Esophagus muscularis mucosa (tissue), 4 donors: ENCODE results near the gene ABHD5. TPM values are rescaled to one million over a fixed set of nuclear protein-coding genes. Genes with fewer than 3 reads are reported as not detected.

Source experiments
- DNase-seq: peaks from one replicate; pipeline ENCODE4 v3.0.0-alpha.2; 2017; ENCODE audit errors: extremely low spot score
- H3K27ac ChIP-seq, 4 donors: fragments of 200-600 bp; sonication (generic); replicated peaks in 1 of 4; 1 replicate in 3 of 4; 2 replicates in 1 of 4; pipeline ENCODE4 v1.5.1; 2016 to 2019; ENCODE audit warnings: mild to moderate bottlenecking in 1 of 4
- H3K27me3 ChIP-seq, 4 donors: fragments of 200-600 bp; sonication (generic); one replicate each; pipeline versions ENCODE4 v1.5.1 to v1.6.0; 2016 to 2019
- H3K36me3 ChIP-seq, 4 donors: fragments of 200-600 bp; sonication (generic); one replicate each; pipeline ENCODE4 v1.5.1; 2016 to 2019
- H3K4me1 ChIP-seq, 4 donors: fragments of 200-600 bp; sonication (generic); one replicate each; pipeline ENCODE4 v1.5.1; 2016 to 2019
- H3K4me3 ChIP-seq, 4 donors: fragments of 200-600 bp; sonication (generic); 1 replicate in 2 of 4; 2 replicates in 2 of 4; pipeline ENCODE4 v1.5.1; 2016 to 2019; ENCODE audit warnings: mild to moderate bottlenecking in 4 of 4, moderate library complexity in 1 of 4
- H3K9me3 ChIP-seq, 4 donors: fragments of 200-600 bp; sonication (generic); 1 replicate in 3 of 4; 2 replicates in 1 of 4; pipeline ENCODE4 v1.5.1; 2016 to 2019
- CTCF ChIP-seq, 3 experiments: fragments of 200-600 bp in 2 of 3; fragments of 450-650 bp in 1 of 3; sonication (generic) in 2 of 3; IDR thresholded peaks; one replicate each; pipeline ENCODE4 v1.5.1; 2017 to 2019; ENCODE audit warnings: antibody characterized with exemption in 3 of 3, mild to moderate bottlenecking in 2 of 3, moderate library complexity in 1 of 3
- EP300 ChIP-seq: sonication (generic); formaldehyde crosslinking; IDR thresholded peaks from one replicate; pipeline ENCODE4 v1.6.1; 2017; ENCODE audit warnings: antibody characterized with exemption
- POLR2A ChIP-seq: fragments of 450-650 bp; IDR thresholded peaks from one replicate; pipeline ENCODE4 v1.6.1; 2017; ENCODE audit warnings: antibody characterized with exemption, moderate library complexity, mild to moderate bottlenecking, low read depth
- POLR2AphosphoS5 ChIP-seq, 2 donors: sonication (generic); formaldehyde crosslinking; IDR thresholded peaks; one replicate each; pipeline ENCODE4 v1.6.1; 2017; ENCODE audit warnings: antibody characterized with exemption in 2 of 2
- WGBS: methylation state at CpG from one replicate; pipeline ENCODE4 v1.1.5; 2018; 5-methylcytosine and 5-hydroxymethylcytosine counted together
- intact Hi-C: fragments of 100-400 bp; cut with DNase I; formaldehyde crosslinking; loops from one replicate; pipeline ENCODE4 v1.15.1; 2023
- total RNA-seq, 4 donors: library from RNA; depleted of rRNA; stranded (reverse); fragments of >200 nt; gene quantifications; one replicate each; pipeline versions ENCODE4 v1.1.0 to v1.2.1, GENCODE V29; 2016

ABHD5 gene
- 10 to 100 TPM; 22.3 to 40.3 (median 31.4) TPM for total RNA-seq

GRCh38 chr3:43690400-43691119, at the start of gene ABHD5:
TSS of gene ABHD5 (plus strand) at chr3:43690938. CDS start at chr3:43690993, 55 bp downstream.
- Histone ChIP-seq H3K4me1 (peaks cover 16 to 48% (median 33%) of the 10 kb centered on the region in 4 donors), H3K9me3 (no peaks in the 10 kb centered on the region), H3K27ac (peak within 1 kb of the TSS; percentile 95 to 98 (median 96)), H3K27me3 (no peaks in the 10 kb centered on the region), H3K4me3 (peak within 1 kb of the TSS; percentile 75 to 97 (median 94)), H3K36me3 (no peaks in the 10 kb centered on the region)
- peak; percentile 96 for DNase-seq
- WGBS = no CpG with 5 or more reads among the region's 71 CpGs
- intact Hi-C loops = loop anchor here (2.0 kb wide), 1 partner anchor 68 kb away; the partner anchor contains the start of gene ANO10
- TF ChIP-seq POLR2A = peak; percentile 99
- TF ChIP-seq CTCF (IDR thresholded peaks at IDR 0.05) = peak; percentile 19 to 28 (median 27)
- peak; percentile 93 to 99 for TF ChIP-seq POLR2AphosphoS5 (IDR thresholded peaks at IDR 0.05)
- no peak for TF ChIP-seq EP300

DNA sequence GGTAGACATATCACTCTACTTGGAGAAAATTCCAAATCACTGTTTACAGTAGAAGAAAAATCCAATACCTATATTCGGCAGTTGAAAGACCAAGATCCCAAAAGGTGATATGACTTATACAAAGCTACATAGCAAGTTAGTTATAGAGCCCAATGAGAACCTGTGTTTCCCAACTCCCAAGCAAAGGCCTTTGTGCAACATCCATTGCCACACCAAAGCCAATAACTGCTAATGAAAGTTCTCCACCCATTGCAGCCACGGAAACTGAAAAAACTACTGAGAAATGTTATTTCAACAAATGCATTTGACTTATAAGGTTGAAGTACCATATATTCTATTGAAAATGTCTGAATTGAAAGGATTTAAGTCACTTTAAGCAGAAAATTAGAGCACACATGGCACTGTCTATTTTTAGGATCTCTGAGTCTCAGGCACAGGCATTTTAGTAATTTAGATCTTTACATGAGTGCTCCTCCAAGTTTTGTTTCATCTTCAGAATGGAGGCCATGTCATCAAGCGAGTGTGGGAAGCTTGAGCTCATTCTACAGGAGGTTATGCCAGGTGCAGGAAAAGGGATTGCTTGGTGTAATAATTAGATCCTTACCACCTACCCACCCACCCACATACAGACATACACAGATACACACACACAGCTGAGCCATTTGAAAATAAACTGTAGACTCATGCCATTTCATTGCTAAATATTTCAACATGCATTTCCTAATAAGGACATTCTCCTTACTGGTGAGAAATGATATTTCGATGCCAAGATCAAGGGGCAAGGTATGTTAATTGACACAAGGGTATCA, 49.2 kb upstream of the ABHD5 start:
- WGBS = 88% methylated on average over 4 of the region's 4 CpGs
- no peaks in the 10 kb centered on the region for H3K9me3 ChIP-seq

DNA sequence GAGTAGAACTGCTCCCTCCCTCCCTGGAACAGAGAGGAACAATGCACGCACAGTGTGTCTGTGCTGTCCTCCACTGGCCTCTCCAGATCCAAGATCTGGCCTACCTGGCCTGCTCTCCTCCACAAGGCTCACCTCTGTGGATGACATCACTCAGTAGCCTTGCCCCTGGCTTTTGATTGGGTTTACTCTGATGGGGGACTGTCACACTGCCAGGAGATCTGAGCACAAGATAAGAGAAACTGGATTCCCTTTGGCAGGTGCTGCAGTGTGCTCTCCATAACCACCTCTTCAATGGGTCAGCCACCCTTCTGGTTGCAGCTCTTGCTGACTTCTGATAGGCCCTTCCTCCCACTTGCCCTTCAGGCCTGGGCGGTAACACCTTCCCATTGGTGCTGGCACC, 46.3 kb upstream of the ABHD5 start:
- intact Hi-C loops = no loop called here
- no peak for TF ChIP-seq CTCF (IDR thresholded peaks at IDR 0.05)
- no peak for TF ChIP-seq EP300
- no peak for TF ChIP-seq POLR2AphosphoS5 (IDR thresholded peaks at IDR 0.05)
- no peak for TF ChIP-seq POLR2A
- Histone ChIP-seq H3K4me1 (peaks cover 0 to 8% (median 3%) of the 10 kb centered on the region in 4 donors), H3K27me3 (no peaks in the 10 kb centered on the region), H3K4me3 (no peak overlapping the region), H3K36me3 (no peaks in the 10 kb centered on the region), H3K9me3 (no peaks in the 10 kb centered on the region), H3K27ac (no peak overlapping the region)
- no peak for DNase-seq
- whole genome bisulfite sequencing = 67% methylated on average over 2 of the region's 2 CpGs

More for the DNA sequence above, 49.2 kb upstream of the ABHD5 start:
- H3K36me3 ChIP-seq = no peaks in the 10 kb centered on the region
- TF ChIP-seq CTCF (IDR thresholded peaks at IDR 0.05) (no peak), POLR2A (no peak), POLR2AphosphoS5 (IDR thresholded peaks at IDR 0.05) (no peak), EP300 (no peak)
- no peak overlapping the region for H3K27ac ChIP-seq
- no peak for DNase-seq
- no peaks in the 10 kb centered on the region for H3K27me3 ChIP-seq
- H3K4me3 ChIP-seq = no peak overlapping the region
- intact Hi-C loops = no loop called here
- H3K4me1 ChIP-seq = peaks cover 0 to 8% (median 3%) of the 10 kb centered on the region in 4 donors

DNA sequence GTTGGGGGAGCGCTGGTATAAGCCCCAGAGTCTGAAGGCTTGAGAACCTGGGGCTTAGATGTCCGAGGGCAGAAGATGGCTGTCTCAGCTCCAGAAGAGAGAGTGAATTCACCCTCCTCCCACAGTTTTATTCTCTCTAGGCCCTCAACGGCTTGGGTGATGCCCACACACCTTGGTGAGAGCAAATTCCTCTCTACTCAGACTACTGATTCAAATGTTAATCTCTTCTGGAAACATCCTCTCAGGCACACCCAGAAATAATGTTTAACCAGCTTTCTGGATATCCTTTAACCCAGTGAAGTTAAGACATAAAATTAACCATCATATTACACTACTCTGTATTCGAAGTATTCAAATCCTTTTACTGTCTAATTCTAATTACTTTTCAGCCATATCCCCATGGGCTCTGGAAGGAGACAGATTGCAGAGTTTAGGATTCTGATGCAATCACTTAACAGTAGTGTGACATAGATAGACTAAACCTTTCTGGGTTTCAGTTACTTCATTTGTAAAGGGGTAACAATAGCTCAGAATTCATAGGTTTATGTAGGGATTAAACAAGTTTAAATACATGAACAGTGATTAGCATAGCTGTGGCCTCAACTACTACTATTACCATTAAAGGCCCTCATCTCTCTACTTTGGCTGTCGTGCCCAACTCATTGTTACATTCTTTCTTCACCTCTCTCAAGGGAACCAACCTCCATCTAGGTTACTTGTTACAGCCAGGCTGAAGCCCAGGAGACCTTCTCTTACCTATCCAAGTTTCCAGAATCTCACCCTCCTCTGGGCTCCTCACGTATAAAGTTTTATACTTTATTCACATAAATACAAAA, 43.2 kb upstream of the ABHD5 start:
- H3K27me3 ChIP-seq = no peaks in the 10 kb centered on the region
- H3K4me1 ChIP-seq = no peaks in the 10 kb centered on the region
- intact Hi-C loops = no loop called here
- TF ChIP-seq CTCF (IDR thresholded peaks at IDR 0.05) (no peak), POLR2AphosphoS5 (IDR thresholded peaks at IDR 0.05) (no peak), POLR2A (no peak), EP300 (no peak)
- H3K9me3 ChIP-seq = no peaks in the 10 kb centered on the region
- no peak overlapping the region for H3K27ac ChIP-seq
- no peaks in the 10 kb centered on the region for H3K36me3 ChIP-seq
- no peak for DNase-seq
- WGBS = 71% methylated on average over 6 of the region's 6 CpGs
- no peak overlapping the region for H3K4me3 ChIP-seq
